A549 (cell line): ENCODE measurements around the gene SLC26A8.
"Not testable (repeated sequence)": the region's sequence is repeated elsewhere in the genome, so short reads cannot be mapped to it uniquely, and the experiment has no call there.

Experiments used
- BHLHE40 ChIP-seq: IDR thresholded peaks from 2 replicates; pipeline ENCODE4 v1.6.1; 2012; ENCODE audit warnings: low read depth, low read length, inconsistent platforms
- CHD2 ChIP-seq: fragments of 150-350 bp; IDR thresholded peaks from 2 replicates; pipeline ENCODE4 v1.6.1; 2014; ENCODE audit warnings: low read length; ENCODE audit not compliant: partially characterized antibody
- HOXA7 ChIP-seq: fragments of 250-450 bp; sonication (Bioruptor Pico); IDR thresholded peaks from 2 replicates; pipeline ENCODE4 v1.5.0; 2020; ENCODE audit warnings: mild to moderate bottlenecking, moderate library complexity
- HOXB5 ChIP-seq: fragments of 250-450 bp; sonication (Bioruptor Pico); IDR thresholded peaks from 2 replicates; pipeline ENCODE4 v1.5.0; 2020; ENCODE audit warnings: mild to moderate bottlenecking, moderate library complexity
- JUN ChIP-seq, 2 experiments: fragments of >200 bp; sonication (Bioruptor Twin); formaldehyde crosslinking; IDR thresholded peaks; 2 replicates in 1 of 2; 3 replicates in 1 of 2; pipeline ENCODE4 v1.6.1; 2016 to 2017
- KDM1A ChIP-seq: fragments of 200-600 bp; sonication (generic); IDR thresholded peaks from 2 replicates; pipeline ENCODE4 v1.6.1; 2016; ENCODE audit warnings: low read depth, mild to moderate bottlenecking
- MAFK ChIP-seq: fragments of 450-650 bp; IDR thresholded peaks from 2 replicates; pipeline ENCODE4 v1.6.1; 2014; ENCODE audit not compliant: partially characterized antibody
- NPAS2 ChIP-seq: fragments of 250-450 bp; sonication (Bioruptor Pico); IDR thresholded peaks from 2 replicates; pipeline ENCODE4 v1.8.0; 2022; ENCODE audit warnings: mild to moderate bottlenecking, moderate library complexity, borderline replicate concordance
- PHF8 ChIP-seq: fragments of 200-600 bp; sonication (generic); IDR thresholded peaks from 2 replicates; pipeline ENCODE4 v1.6.1; 2016; ENCODE audit warnings: low read depth, mild to moderate bottlenecking, antibody characterized with exemption, moderate library complexity, borderline replicate concordance
- POLR2A ChIP-seq: IDR thresholded peaks from 2 replicates; pipeline ENCODE4 v1.6.1; 2012; ENCODE audit warnings: mild to moderate bottlenecking, low read length
- RFX5 ChIP-seq: fragments of 450-650 bp; IDR thresholded peaks from 2 replicates; pipeline ENCODE4 v1.7.1; 2014; ENCODE audit warnings: antibody characterized with exemption, mild to moderate bottlenecking, moderate library complexity
- TF ChIP-seq, protein P1 (sequence below): fragments of >200 bp; sonication (Bioruptor Twin); formaldehyde crosslinking; IDR thresholded peaks from 3 replicates; pipeline ENCODE4 v1.5.1; 2016
- TF ChIP-seq, protein P2 (sequence below): IDR thresholded peaks from 2 replicates; pipeline ENCODE4 v1.6.1; 2012
- TF ChIP-seq, protein P3 (sequence below): IDR thresholded peaks from 2 replicates; pipeline ENCODE4 v1.6.1; 2012

DNA sequence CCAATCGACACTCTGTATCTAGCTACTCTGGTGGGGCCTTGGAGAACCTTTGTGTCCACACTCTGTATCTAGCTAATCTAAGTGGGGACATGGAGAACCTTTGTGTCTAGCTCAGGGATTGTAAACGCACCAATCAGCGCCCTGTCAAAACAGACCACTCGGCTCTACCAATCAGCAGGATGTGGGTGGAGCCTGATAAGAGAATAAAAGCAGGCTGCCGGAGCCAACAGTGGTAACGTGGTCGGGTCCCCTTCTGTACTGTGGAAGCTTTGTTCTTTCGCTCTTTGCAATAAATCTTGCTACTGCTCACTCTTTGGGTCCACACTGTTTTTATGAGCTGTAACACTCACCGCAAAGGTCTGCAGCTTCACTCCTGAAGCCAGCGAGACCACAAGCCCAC, 92.6 kb downstream of the SLC26A8 start:
- TF ChIP-seq, protein P1, sequence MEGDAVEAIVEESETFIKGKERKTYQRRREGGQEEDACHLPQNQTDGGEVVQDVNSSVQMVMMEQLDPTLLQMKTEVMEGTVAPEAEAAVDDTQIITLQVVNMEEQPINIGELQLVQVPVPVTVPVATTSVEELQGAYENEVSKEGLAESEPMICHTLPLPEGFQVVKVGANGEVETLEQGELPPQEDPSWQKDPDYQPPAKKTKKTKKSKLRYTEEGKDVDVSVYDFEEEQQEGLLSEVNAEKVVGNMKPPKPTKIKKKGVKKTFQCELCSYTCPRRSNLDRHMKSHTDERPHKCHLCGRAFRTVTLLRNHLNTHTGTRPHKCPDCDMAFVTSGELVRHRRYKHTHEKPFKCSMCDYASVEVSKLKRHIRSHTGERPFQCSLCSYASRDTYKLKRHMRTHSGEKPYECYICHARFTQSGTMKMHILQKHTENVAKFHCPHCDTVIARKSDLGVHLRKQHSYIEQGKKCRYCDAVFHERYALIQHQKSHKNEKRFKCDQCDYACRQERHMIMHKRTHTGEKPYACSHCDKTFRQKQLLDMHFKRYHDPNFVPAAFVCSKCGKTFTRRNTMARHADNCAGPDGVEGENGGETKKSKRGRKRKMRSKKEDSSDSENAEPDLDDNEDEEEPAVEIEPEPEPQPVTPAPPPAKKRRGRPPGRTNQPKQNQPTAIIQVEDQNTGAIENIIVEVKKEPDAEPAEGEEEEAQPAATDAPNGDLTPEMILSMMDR = not testable (repeated sequence)
- not testable (repeated sequence) for TF ChIP-seq POLR2A; KDM1A; PHF8; MAFK; RFX5; NPAS2 (CRISPR knock-in tag); JUN (IDR thresholded peaks at IDR 0.05); CHD2; HOXA7 (CRISPR knock-in tag); HOXB5 (CRISPR knock-in tag); BHLHE40
- TF ChIP-seq, protein P2, sequence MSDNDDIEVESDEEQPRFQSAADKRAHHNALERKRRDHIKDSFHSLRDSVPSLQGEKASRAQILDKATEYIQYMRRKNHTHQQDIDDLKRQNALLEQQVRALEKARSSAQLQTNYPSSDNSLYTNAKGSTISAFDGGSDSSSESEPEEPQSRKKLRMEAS = not testable (repeated sequence)
- TF ChIP-seq, protein P3, sequence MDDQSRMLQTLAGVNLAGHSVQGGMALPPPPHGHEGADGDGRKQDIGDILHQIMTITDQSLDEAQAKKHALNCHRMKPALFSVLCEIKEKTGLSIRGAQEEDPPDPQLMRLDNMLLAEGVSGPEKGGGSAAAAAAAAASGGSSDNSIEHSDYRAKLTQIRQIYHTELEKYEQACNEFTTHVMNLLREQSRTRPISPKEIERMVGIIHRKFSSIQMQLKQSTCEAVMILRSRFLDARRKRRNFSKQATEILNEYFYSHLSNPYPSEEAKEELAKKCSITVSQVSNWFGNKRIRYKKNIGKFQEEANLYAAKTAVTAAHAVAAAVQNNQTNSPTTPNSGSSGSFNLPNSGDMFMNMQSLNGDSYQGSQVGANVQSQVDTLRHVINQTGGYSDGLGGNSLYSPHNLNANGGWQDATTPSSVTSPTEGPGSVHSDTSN = not testable (repeated sequence)
